Measurements from ENCODE around the gene POLA2.
"Not testable (repeated sequence)": the region's sequence is repeated elsewhere in the genome, so short reads cannot be mapped to it uniquely, and the experiment has no call there.

The POLA2 gene

GRCh38 chr11:65223011-65223410 is 38.8 kb upstream of the POLA2 start:
- in situ Hi-C loops (cut with HindIII; ENCODE audit: low pct_unique_long_range_greater_than_20kb, low sequenced_read_pairs): no loop called here

GRCh38 chr11:65224930-65225278 is 36.9 kb upstream of the POLA2 start:
- in situ Hi-C loops (cut with HindIII; ENCODE audit: low pct_unique_long_range_greater_than_20kb, low sequenced_read_pairs): no loop called here
- TF ChIP-seq JUND (IDR thresholded peaks at IDR 0.05; ENCODE audit: low read depth): no peak
- DNase-seq (ENCODE audit: low read depth in 1 of 2, low spot score in 1 of 2): no peak

More at GRCh38 chr11:65223011-65223410, 38.8 kb upstream of the POLA2 start:
- DNase-seq (ENCODE audit: low read depth in 1 of 2, low spot score in 1 of 2): no peak
- no peak for TF ChIP-seq JUND (IDR thresholded peaks at IDR 0.05; ENCODE audit: low read depth)

- in situ Hi-C loops (cut with HindIII; ENCODE audit: low pct_unique_long_range_greater_than_20kb, low sequenced_read_pairs): no loop called here
- DNase-seq (ENCODE audit: low read depth in 1 of 2, low spot score in 1 of 2): no peak
Observed at GRCh38 chr11:65225279-65226102, 36.3 kb upstream of the POLA2 start.

GRCh38 chr11:65226103-65226442 is 35.7 kb upstream of the POLA2 start:
- no peak for TF ChIP-seq JUND (IDR thresholded peaks at IDR 0.05; ENCODE audit: low read depth)
- in situ Hi-C loops (cut with HindIII; ENCODE audit: low pct_unique_long_range_greater_than_20kb, low sequenced_read_pairs): no loop called here
- DNase-seq (ENCODE audit: low read depth in 1 of 2, low spot score in 1 of 2): no peak

More at GRCh38 chr11:65225279-65226102, 36.3 kb upstream of the POLA2 start:
- TF ChIP-seq JUND (IDR thresholded peaks at IDR 0.05; ENCODE audit: low read depth): no peak

GRCh38 chr11:65227879-65228278 is 33.9 kb upstream of the POLA2 start:
- in situ Hi-C loops (cut with HindIII; ENCODE audit: low pct_unique_long_range_greater_than_20kb, low sequenced_read_pairs): no loop called here
- no peak for TF ChIP-seq JUND (IDR thresholded peaks at IDR 0.05; ENCODE audit: low read depth)
- no peak for DNase-seq (ENCODE audit: low read depth in 1 of 2, low spot score in 1 of 2)

GRCh38 chr11:65236194-65237059 is 25.3 kb upstream of the POLA2 start:
- in situ Hi-C loops (cut with HindIII; ENCODE audit: low pct_unique_long_range_greater_than_20kb, low sequenced_read_pairs): no loop called here
- no peak for TF ChIP-seq JUND (IDR thresholded peaks at IDR 0.05; ENCODE audit: low read depth)
- DNase-seq (ENCODE audit: low read depth in 1 of 2, low spot score in 1 of 2): no peak

GRCh38 chr11:65238302-65238701 is 23.5 kb upstream of the POLA2 start:
- in situ Hi-C loops (cut with HindIII; ENCODE audit: low pct_unique_long_range_greater_than_20kb, low sequenced_read_pairs); DNase-seq (ENCODE audit: low read depth in 1 of 2, low spot score in 1 of 2): not testable (repeated sequence)

- in situ Hi-C loops (cut with HindIII; ENCODE audit: low pct_unique_long_range_greater_than_20kb, low sequenced_read_pairs): no loop called here
- no peak for DNase-seq (ENCODE audit: low read depth in 1 of 2, low spot score in 1 of 2)
- no peak for TF ChIP-seq JUND (IDR thresholded peaks at IDR 0.05; ENCODE audit: low read depth)
Observed at GRCh38 chr11:65241134-65241533, 20.6 kb upstream of the POLA2 start.

- in situ Hi-C loops (cut with HindIII; ENCODE audit: low pct_unique_long_range_greater_than_20kb, low sequenced_read_pairs): no loop called here
- no peak for DNase-seq (ENCODE audit: low read depth in 1 of 2, low spot score in 1 of 2)
- no peak for TF ChIP-seq JUND (IDR thresholded peaks at IDR 0.05; ENCODE audit: low read depth)
Observed at GRCh38 chr11:65241692-65242091, 20.1 kb upstream of the POLA2 start.

- no peak for TF ChIP-seq JUND (IDR thresholded peaks at IDR 0.05; ENCODE audit: low read depth)
- in situ Hi-C loops (cut with HindIII; ENCODE audit: low pct_unique_long_range_greater_than_20kb, low sequenced_read_pairs): no loop called here
- no peak for DNase-seq (ENCODE audit: low read depth in 1 of 2, low spot score in 1 of 2)
Observed at GRCh38 chr11:65242389-65242788, 19.4 kb upstream of the POLA2 start.

- TF ChIP-seq JUND (IDR thresholded peaks at IDR 0.05; ENCODE audit: low read depth): no peak
- in situ Hi-C loops (cut with HindIII; ENCODE audit: low pct_unique_long_range_greater_than_20kb, low sequenced_read_pairs): no loop called here
- DNase-seq (ENCODE audit: low read depth in 1 of 2, low spot score in 1 of 2): no peak
Observed at GRCh38 chr11:65243797-65244196, 18.0 kb upstream of the POLA2 start.

GRCh38 chr11:65245046-65245445 is 16.7 kb upstream of the POLA2 start:
- in situ Hi-C loops (cut with HindIII; ENCODE audit: low pct_unique_long_range_greater_than_20kb, low sequenced_read_pairs); DNase-seq (ENCODE audit: low read depth in 1 of 2, low spot score in 1 of 2): not testable (repeated sequence)

- no peak for DNase-seq (ENCODE audit: low read depth in 1 of 2, low spot score in 1 of 2)
- no peak for TF ChIP-seq JUND (IDR thresholded peaks at IDR 0.05; ENCODE audit: low read depth)
- in situ Hi-C loops (cut with HindIII; ENCODE audit: low pct_unique_long_range_greater_than_20kb, low sequenced_read_pairs): no loop called here
Observed at GRCh38 chr11:65246506-65246905, 15.3 kb upstream of the POLA2 start.

- in situ Hi-C loops (cut with HindIII; ENCODE audit: low pct_unique_long_range_greater_than_20kb, low sequenced_read_pairs); DNase-seq (ENCODE audit: low read depth in 1 of 2, low spot score in 1 of 2): not testable (repeated sequence)
Observed at GRCh38 chr11:65248184-65248710, 13.5 kb upstream of the POLA2 start.
